Fibroblast of skin of right quadriceps (primary cell): Measurements from ENCODE around the gene GOLGA8M.
"Not testable (repeated sequence)": the region's sequence is repeated elsewhere in the genome, so short reads cannot be mapped to it uniquely, and the experiment has no call there.

Experiments
- DNase-seq: peaks from one replicate; pipeline ENCODE4 v3.0.0-alpha.2; 2013

The GOLGA8M gene

DNA sequence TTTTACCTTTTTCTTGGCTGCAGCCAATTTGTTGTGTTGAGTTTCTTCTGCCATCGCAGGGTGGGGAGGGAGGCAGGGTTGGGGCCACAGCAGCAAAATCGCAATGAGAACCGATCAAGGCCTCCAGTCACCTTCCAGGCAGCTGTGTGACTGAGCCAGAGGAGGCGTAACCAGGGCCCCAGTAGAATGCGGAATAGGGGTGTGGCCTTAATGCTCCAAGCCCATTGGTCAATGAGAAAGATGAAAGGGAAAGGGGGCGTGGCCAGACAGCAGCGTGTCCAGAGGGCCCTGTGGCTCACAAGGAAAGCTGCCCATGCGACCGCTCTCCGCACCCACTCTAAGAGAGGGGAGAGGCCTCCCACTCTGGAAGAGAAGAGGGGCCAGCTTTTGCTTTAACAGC, at the start of gene GOLGA8M:
Gene GOLGA8M (minus strand): TSS at position 152 of the 400 bp plus-strand sequence. CDS start 98 bp downstream, at position 54.
- not testable (repeated sequence) for DNase-seq

DNA sequence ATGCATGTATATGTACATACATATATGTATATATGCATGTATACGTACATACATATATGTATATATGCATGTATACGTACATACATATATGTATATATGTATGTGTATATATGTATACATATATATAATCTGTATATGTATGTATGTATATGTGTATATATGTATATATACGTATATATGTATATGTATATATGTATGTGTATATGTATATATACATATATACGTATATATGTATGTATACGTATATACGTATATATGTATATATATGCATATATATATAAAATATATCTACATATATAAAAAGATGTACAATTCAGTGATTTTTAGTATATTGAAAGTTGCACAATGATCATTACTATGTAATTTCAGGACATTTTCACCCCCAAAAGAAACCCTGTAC, 30.7 kb upstream of the GOLGA8M start:
- not testable (repeated sequence) for DNase-seq

DNA sequence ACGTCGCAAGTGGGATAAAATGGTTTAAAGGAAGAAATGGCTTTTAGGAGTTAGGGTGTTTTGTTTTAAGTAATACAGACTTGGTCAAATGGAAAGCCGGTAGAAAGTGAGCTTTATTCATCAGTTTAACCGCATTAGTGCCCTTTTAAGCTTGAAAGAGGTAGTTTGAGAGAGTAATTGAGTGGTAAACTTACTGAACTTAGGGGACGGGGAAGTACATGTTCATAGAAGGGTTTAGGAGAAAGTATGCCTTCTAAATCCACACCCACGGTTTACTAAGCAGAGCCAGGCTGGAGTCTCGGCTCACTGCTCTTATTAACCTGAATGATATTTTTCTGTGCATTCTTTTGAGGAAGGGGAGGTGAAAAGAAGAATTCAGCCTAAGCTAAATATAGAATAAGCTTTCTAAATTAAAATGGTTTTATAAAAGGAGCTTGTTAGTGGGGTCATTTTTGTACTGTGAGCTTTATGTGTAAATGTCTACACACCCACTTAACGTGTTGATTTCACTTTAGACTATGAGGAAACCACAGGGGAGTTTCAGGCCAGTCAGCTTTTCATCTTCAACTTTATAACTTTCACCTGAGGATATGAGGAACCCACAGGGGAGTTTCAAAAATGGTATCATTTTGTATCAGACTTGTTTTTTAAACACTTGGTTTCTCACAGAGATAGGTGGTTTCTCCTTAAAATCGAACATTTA, 26.5 kb upstream of the GOLGA8M start:
- not testable (repeated sequence) for DNase-seq

GRCh38 chr15:28738200-28738561, 26.0 kb upstream of the GOLGA8M start:
- not testable (repeated sequence) for DNase-seq

GRCh38 chr15:28737521-28738199, 25.4 kb upstream of the GOLGA8M start:
- DNase-seq: peak; percentile 27

- DNase-seq: not testable (repeated sequence)
Measured at GRCh38 chr15:28728061-28728460, 15.8 kb upstream of the GOLGA8M start.

DNA sequence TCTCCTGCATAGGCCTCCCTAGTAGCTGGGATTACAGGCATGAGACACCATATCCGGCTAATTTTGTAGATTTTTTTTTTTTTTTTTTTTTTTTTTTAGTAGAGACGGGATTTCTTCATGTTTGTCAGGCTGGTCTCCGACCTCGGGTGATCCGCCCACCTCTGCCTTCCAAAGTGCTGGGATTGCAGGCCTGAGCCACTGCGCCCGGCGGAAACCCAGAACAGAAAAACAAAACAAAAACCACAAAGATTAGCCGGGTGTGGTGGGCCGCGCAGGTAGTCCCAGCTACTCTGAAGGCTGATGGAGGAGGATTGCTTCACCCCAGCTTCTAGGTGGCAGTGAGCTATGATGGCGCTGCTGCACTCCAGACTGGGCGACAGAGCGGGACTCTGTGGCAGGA, 14.8 kb upstream of the GOLGA8M start:
- not testable (repeated sequence) for DNase-seq

- no peak for DNase-seq
Measured at GRCh38 chr15:28726102-28726501, 13.9 kb upstream of the GOLGA8M start.

DNA sequence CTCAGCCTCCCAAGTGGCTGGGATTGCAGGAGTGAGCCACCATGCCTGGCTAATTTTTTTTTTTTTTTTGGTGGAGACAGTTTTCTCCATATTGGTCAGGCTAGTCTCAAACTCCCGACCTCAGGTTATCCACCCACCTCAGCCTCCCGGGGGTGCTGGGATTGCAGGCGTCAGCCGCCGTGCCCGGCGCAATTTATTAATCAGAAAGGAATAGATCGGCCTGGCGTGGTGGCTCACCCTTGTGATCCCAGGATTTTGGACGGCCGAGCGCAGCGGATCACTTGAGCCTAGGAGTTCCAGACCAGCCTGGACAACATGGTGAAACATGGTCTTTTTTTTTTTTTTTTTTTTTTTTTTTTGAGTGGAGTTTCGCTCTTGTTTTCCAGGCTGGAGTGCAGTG, 13.3 kb upstream of the GOLGA8M start:
- no peak for DNase-seq

DNA sequence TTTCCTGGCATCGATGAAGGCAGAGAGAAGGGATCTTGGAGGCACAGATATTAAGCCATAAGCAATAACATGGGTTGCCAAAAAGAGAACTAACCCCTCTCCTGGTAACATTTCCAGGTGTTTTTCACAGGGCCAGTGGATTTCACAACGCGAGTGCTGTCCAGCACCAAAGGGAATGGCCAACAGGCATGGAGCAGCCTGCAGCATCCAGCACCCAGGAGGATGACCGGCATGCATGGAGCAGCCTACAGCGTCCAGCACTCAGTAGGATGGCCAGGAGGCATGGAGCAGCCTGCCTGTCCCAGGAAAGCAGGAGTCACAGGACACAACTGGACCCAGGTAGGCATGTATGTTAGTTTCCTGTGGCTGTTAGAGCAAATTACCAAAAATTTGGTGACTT, 11.8 kb upstream of the GOLGA8M start:
- not testable (repeated sequence) for DNase-seq

DNA sequence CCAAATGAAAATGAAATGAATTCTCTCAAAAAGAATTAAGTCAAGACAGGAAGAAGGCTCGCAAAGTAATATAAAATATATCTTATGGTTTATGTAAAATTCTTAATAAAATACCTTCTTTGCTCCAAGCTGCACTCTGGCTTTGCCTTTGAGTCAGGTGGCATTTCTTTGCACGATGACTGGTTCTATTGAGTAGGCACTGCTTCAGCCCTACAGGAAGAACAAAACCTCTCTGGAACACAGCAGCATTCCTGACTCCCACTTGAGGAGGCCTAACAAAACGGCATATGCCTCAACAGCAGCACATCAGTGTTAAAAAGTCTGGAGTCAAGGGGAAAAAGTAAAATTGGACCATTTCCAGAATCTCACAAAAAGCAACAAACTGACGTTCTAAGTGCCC, 7.4 kb upstream of the GOLGA8M start:
- not testable (repeated sequence) for DNase-seq

DNA sequence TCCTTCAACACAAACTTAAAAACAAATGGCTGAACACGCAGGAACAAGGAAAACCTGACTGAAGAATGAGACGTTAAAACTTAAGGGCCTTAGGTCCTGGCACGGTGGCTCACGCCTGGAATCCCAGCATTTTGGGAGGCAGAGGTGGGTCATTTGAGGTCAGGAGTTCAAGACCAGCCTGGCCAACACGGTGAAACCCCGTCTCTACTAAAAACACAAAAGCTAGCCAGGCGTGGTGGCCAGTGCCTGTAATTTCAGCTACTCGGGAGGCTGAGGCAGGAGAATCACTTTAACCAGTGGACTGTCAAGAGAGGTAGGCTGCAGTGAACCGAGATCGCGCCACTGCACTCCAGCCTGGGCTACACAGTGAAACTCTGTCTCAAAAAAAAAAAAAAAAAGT, 6.4 kb upstream of the GOLGA8M start:
- not testable (repeated sequence) for DNase-seq

- not testable (repeated sequence) for DNase-seq
Measured at GRCh38 chr15:28714176-28714575, 2.0 kb upstream of the GOLGA8M start.

DNA sequence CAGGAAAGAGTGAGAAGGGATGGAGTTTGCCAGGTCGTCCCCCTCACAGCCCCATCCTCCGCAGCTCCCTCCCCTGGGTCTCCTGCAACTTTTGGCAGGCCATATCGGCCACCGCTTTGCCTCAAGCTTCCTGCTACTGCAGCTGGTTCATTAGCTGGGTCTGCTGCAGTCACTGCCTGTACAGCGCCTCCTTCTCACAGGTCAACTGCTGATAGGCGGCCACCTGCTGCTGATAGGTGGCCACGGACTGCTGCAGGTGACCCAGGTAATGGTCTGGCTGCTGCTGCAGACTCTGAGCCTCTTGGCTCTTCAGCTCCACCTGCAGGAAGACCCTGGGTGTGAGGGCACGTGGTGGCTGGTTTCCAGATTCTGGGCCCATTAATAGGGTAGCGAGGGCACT, 8.3 kb downstream of the GOLGA8M start:
- DNase-seq: not testable (repeated sequence)

DNA sequence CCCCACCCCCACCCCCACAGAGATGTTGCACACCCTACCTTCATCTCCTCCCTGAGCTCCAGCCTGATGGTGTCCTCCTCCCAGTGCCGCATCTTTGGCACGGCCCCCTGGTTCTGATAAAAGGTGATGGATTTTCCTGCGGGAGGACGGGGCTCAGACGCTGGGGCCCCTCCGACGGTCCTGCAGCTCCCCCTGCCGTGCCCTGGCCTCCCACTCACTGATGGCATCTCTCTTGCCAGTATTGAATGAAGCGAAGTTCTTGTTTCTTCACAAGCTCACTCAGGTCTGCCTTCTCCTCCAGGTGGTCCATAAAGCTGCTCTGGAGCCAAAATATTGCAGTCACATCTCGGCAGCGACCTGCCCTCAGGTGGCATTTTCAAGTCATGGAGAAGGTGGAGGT, 9.8 kb downstream of the GOLGA8M start:
- not testable (repeated sequence) for DNase-seq

- DNase-seq: not testable (repeated sequence)
Measured at GRCh38 chr15:28694006-28694751, 18.0 kb downstream of the GOLGA8M start.

GRCh38 chr15:28693021-28693420, 19.2 kb downstream of the GOLGA8M start:
- not testable (repeated sequence) for DNase-seq

GRCh38 chr15:28673533-28673932, 38.7 kb downstream of the GOLGA8M start:
- not testable (repeated sequence) for DNase-seq

- not testable (repeated sequence) for DNase-seq
Measured at GRCh38 chr15:28672122-28672521, 40.1 kb downstream of the GOLGA8M start.

GRCh38 chr15:28666402-28666801, 45.8 kb downstream of the GOLGA8M start:
- DNase-seq: not testable (repeated sequence)

- DNase-seq: not testable (repeated sequence)
Measured at GRCh38 chr15:28664575-28664974, 47.6 kb downstream of the GOLGA8M start.

DNA sequence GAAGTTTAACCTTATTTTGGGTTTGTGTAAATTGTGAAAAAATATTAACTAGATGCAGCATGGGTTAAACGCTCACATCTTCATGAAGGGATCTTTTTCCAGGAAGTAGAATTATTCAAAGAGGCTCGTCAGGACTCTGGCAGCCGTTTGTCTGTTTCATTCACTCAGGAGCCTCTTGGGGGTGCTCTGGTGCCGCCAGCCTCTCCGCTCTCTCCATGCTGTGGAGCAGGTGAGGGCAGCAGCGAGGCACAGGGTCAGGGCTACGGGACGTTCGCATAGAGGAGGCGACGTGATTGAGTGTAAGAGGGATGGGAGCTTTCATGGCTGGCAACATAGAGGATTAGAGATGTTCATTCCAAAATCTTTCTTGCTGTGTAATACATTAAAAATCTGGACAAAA, 48.5 kb downstream of the GOLGA8M start:
- not testable (repeated sequence) for DNase-seq

DNA sequence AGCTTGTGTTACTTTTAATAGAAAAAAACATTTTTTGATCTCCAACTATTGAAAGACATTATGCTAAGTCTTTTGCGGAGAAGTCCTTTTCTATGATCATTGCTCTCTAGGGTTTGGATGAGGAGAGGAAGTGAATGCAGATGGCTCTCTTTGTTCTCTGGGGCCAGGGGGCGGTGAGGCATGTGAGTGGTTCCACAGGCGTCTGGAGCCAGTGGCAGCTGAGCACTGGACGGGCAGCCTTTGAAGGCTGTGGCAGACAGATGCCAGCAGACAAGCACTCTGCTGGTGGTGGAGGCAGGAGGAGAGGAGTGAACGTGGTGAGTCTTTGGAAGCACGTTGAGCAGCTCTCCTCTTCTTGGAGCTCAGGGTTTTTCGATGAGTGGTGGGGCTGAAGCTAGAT, 51.5 kb downstream of the GOLGA8M start:
- not testable (repeated sequence) for DNase-seq

DNA sequence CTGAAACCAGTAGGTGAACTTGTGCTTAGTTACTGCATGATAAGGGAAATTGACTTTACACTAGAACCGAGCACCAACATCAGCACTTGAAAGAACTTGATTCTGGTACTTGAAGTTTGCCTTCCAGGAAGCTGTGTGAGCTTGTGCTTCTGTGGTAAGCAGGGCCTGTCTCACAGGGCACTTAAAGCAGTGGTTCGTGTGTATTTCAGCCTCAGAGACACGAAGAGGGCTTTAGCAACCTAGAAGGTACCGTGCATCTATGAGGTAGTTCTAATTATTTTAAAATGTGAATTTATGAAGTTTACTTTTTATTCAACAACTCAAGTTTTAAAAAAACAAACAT, 56.2 kb downstream of the GOLGA8M start:
- DNase-seq: not testable (repeated sequence)
